SK-N-SH treated with all-trans-retinoic acid at 6 μM for 48 hours (cell line): ENCODE data around the gene DHX38.

ENCODE experiments used
- ATAC-seq: fragments of 200-7000 bp; cut with Tn5 transposase; 3 replicates; pipeline ENCODE4 v1.9.1; 2020; ENCODE audit warnings: mild to moderate bottlenecking, moderate library complexity
- BACH2 ChIP-seq: fragments of 250-450 bp; sonication (Bioruptor Pico); IDR thresholded peaks from 2 replicates; pipeline ENCODE4 v1.9.0; 2021; ENCODE audit warnings: mild to moderate bottlenecking, borderline replicate concordance
- CREB5 ChIP-seq: fragments of 250-450 bp; sonication (Bioruptor Pico); IDR thresholded peaks from 2 replicates; pipeline ENCODE4 v1.5.1; 2020; ENCODE audit warnings: low read depth, mild to moderate bottlenecking, moderate library complexity
- CSDC2 ChIP-seq: fragments of 250-450 bp; sonication (Bioruptor Pico); IDR thresholded peaks from 2 replicates; pipeline ENCODE4 v1.5.0; 2020; ENCODE audit warnings: mild to moderate bottlenecking, moderate library complexity
- ESRRG ChIP-seq: fragments of 250-450 bp; sonication (Bioruptor Pico); IDR thresholded peaks from 2 replicates; pipeline ENCODE4 v1.6.1; 2021; ENCODE audit warnings: mild to moderate bottlenecking
- GLIS3 ChIP-seq: fragments of 250-450 bp; sonication (Bioruptor Pico); IDR thresholded peaks from 2 replicates; pipeline ENCODE4 v1.5.0; 2020; ENCODE audit warnings: mild to moderate bottlenecking, moderate library complexity
- ISL1 ChIP-seq: fragments of 250-450 bp; sonication (Bioruptor Pico); IDR thresholded peaks from 2 replicates; pipeline ENCODE4 v2.1.2; 2022; ENCODE audit warnings: mild to moderate bottlenecking, moderate library complexity
- OSR1 ChIP-seq: fragments of 250-450 bp; sonication (Bioruptor Pico); IDR thresholded peaks from 2 replicates; pipeline ENCODE4 v1.8.0; 2022; ENCODE audit warnings: moderate library complexity, mild to moderate bottlenecking, inconsistent platforms
- PPARA ChIP-seq: fragments of 250-450 bp; sonication (Bioruptor Pico); IDR thresholded peaks from 2 replicates; pipeline ENCODE4 v1.5.0; 2020; ENCODE audit warnings: mild to moderate bottlenecking, borderline replicate concordance
- RARB ChIP-seq: fragments of 250-450 bp; sonication (Bioruptor Pico); IDR thresholded peaks from 2 replicates; pipeline ENCODE4 v1.8.0; 2021; ENCODE audit warnings: mild to moderate bottlenecking, moderate library complexity
- SNAI2 ChIP-seq: fragments of 250-450 bp; sonication (Bioruptor Pico); IDR thresholded peaks from 2 replicates; pipeline ENCODE4 v1.5.0; 2020; ENCODE audit warnings: mild to moderate bottlenecking, moderate library complexity
- TCF4 ChIP-seq: fragments of 250-450 bp; sonication (Bioruptor Pico); IDR thresholded peaks from 2 replicates; pipeline ENCODE4 v1.8.0; 2021; ENCODE audit warnings: mild to moderate bottlenecking, moderate library complexity, borderline replicate concordance
- TOX ChIP-seq: fragments of 250-450 bp; sonication (Bioruptor Pico); IDR thresholded peaks from 2 replicates; pipeline ENCODE4 v1.8.0; 2021; ENCODE audit warnings: mild to moderate bottlenecking, moderate library complexity, borderline replicate concordance
- ZC3H10 ChIP-seq: fragments of 250-450 bp; sonication (Bioruptor Pico); IDR thresholded peaks from 2 replicates; pipeline ENCODE4 v1.5.1; 2021; ENCODE audit warnings: mild to moderate bottlenecking, moderate library complexity
- ZFP3 ChIP-seq: fragments of 250-450 bp; sonication (Bioruptor Pico); IDR thresholded peaks from 2 replicates; pipeline ENCODE4 v1.5.0; 2020; ENCODE audit warnings: mild to moderate bottlenecking, moderate library complexity
- ZFP30 ChIP-seq: fragments of 450-650 bp; formaldehyde crosslinking; IDR thresholded peaks from 2 replicates; pipeline ENCODE4 v1.5.0; 2022; ENCODE audit warnings: mild to moderate bottlenecking, moderate library complexity
- ZNF565 ChIP-seq: fragments of 450-650 bp; formaldehyde crosslinking; conservative IDR thresholded peaks from 2 replicates; pipeline ENCODE4 v1.5.0; 2020; ENCODE audit warnings: low read depth, mild to moderate bottlenecking, moderate library complexity
- ZNF8 ChIP-seq: fragments of 450-650 bp; formaldehyde crosslinking; IDR thresholded peaks from 2 replicates; pipeline ENCODE4 v1.5.0; 2020; ENCODE audit warnings: mild to moderate bottlenecking, moderate library complexity
- TF ChIP-seq, protein P1 (sequence below): fragments of 250-450 bp; sonication (Bioruptor Pico); IDR thresholded peaks from 2 replicates; pipeline ENCODE4 v1.5.0; 2020; ENCODE audit warnings: mild to moderate bottlenecking, moderate library complexity
- TF ChIP-seq, protein P2 (sequence below): fragments of 250-450 bp; sonication (Bioruptor Pico); IDR thresholded peaks from 2 replicates; pipeline ENCODE4 v1.8.0; 2021; ENCODE audit warnings: low read depth, mild to moderate bottlenecking, moderate library complexity, borderline replicate concordance

DHX38 gene

GRCh38 chr16:72122308-72122707 lies 28.7 kb downstream of the DHX38 start (continued):
- TF ChIP-seq, protein P1, sequence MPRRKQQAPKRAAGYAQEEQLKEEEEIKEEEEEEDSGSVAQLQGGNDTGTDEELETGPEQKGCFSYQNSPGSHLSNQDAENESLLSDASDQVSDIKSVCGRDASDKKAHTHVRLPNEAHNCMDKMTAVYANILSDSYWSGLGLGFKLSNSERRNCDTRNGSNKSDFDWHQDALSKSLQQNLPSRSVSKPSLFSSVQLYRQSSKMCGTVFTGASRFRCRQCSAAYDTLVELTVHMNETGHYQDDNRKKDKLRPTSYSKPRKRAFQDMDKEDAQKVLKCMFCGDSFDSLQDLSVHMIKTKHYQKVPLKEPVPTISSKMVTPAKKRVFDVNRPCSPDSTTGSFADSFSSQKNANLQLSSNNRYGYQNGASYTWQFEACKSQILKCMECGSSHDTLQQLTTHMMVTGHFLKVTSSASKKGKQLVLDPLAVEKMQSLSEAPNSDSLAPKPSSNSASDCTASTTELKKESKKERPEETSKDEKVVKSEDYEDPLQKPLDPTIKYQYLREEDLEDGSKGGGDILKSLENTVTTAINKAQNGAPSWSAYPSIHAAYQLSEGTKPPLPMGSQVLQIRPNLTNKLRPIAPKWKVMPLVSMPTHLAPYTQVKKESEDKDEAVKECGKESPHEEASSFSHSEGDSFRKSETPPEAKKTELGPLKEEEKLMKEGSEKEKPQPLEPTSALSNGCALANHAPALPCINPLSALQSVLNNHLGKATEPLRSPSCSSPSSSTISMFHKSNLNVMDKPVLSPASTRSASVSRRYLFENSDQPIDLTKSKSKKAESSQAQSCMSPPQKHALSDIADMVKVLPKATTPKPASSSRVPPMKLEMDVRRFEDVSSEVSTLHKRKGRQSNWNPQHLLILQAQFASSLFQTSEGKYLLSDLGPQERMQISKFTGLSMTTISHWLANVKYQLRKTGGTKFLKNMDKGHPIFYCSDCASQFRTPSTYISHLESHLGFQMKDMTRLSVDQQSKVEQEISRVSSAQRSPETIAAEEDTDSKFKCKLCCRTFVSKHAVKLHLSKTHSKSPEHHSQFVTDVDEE (CRISPR knock-in tag) = no peak
- no peak for TF ChIP-seq ESRRG (CRISPR knock-in tag)

- TF ChIP-seq PPARA (CRISPR knock-in tag) (no peak), RARB (CRISPR knock-in tag) (no peak), BACH2 (CRISPR knock-in tag) (no peak), TOX (no peak), ZC3H10 (no peak), ZFP3 (CRISPR knock-in tag) (no peak), ZFP30 (CRISPR knock-in tag) (no peak), ZNF8 (CRISPR knock-in tag) (no peak), ISL1 (CRISPR knock-in tag) (no peak), OSR1 (CRISPR knock-in tag) (no peak), GLIS3 (CRISPR knock-in tag) (no peak), CSDC2 (CRISPR knock-in tag) (no peak), CREB5 (CRISPR knock-in tag) (no peak), SNAI2 (no peak), TCF4 (no peak)
- TF ChIP-seq, protein P1 (CRISPR knock-in tag) = no peak
- no peak for ATAC-seq
Measured at GRCh38 chr16:72122916-72123315, 29.3 kb downstream of the DHX38 start.

GRCh38 chr16:72123426-72123825 lies 29.8 kb downstream of the DHX38 start:
- no peak for ATAC-seq
- TF ChIP-seq ZNF565 (CRISPR knock-in tag) (no peak), ZNF8 (CRISPR knock-in tag) (no peak), TCF4 (no peak)
- TF ChIP-seq, protein P1 (CRISPR knock-in tag) = no peak

DNA sequence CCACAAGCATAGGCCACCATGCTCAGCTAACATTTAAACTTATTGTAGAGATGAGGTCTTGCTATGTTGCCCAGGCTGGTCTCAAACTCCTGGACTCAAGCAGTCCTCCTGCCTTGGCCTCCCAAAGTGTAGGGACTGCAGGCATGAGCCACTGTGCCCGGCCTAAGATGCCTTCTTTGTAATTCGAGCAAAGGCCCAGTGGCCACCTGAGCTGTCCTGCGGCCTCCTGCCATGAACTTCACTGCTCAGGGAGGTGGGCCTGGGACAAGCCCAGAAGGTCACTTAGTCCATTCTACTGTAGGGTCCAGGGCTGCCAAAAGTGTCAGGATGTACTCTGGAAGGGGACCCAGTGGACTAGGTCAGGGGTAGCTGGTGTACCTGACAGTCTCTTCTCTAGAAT lies 30.5 kb downstream of the DHX38 start:
- no peak for TF ChIP-seq SNAI2
- TF ChIP-seq PPARA (CRISPR knock-in tag) = no peak
- TF ChIP-seq, protein P2, sequence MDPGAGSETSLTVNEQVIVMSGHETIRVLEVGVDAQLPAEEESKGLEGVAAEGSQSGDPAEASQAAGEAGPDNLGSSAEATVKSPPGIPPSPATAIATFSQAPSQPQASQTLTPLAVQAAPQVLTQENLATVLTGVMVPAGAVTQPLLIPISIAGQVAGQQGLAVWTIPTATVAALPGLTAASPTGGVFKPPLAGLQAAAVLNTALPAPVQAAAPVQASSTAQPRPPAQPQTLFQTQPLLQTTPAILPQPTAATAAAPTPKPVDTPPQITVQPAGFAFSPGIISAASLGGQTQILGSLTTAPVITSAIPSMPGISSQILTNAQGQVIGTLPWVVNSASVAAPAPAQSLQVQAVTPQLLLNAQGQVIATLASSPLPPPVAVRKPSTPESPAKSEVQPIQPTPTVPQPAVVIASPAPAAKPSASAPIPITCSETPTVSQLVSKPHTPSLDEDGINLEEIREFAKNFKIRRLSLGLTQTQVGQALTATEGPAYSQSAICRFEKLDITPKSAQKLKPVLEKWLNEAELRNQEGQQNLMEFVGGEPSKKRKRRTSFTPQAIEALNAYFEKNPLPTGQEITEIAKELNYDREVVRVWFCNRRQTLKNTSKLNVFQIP (CRISPR knock-in tag) = no peak
- TF ChIP-seq CSDC2 (CRISPR knock-in tag) = no peak
- TF ChIP-seq ZFP3 (CRISPR knock-in tag) = no peak
- no peak for TF ChIP-seq ZFP30 (CRISPR knock-in tag)
- TF ChIP-seq TOX = no peak
- no peak for ATAC-seq
